HG03442 (cell line): ENCODE measurements around the gene GATA5.

ENCODE experiments used
- ATAC-seq: cut with Tn5 transposase; IDR thresholded peaks from one replicate; pipeline ENCODE4 v1.9.1; 2021; ENCODE audit warnings: mild to moderate bottlenecking, moderate library complexity; ENCODE audit not compliant: unreplicated experiment

Gene GATA5

GRCh38 chr20:62488470-62488869, 12.7 kb upstream of the GATA5 start:
- no peak for ATAC-seq

- no peak for ATAC-seq
Measured at GRCh38 chr20:62487561-62488354, 12.0 kb upstream of the GATA5 start.

- ATAC-seq: no peak
Measured at GRCh38 chr20:62487118-62487517, 11.3 kb upstream of the GATA5 start.

- no peak for ATAC-seq
Measured at GRCh38 chr20:62486484-62486883, 10.7 kb upstream of the GATA5 start.

GRCh38 chr20:62485701-62486089, 9.9 kb upstream of the GATA5 start:
- no peak for ATAC-seq

- no peak for ATAC-seq
Measured at GRCh38 chr20:62485062-62485700, 9.4 kb upstream of the GATA5 start.

- no peak for ATAC-seq
Measured at GRCh38 chr20:62484478-62484877, 8.7 kb upstream of the GATA5 start.

- no peak for ATAC-seq
Measured at GRCh38 chr20:62483613-62484458, 8.0 kb upstream of the GATA5 start.

- ATAC-seq: no peak
Measured at GRCh38 chr20:62482974-62483373, 7.2 kb upstream of the GATA5 start.

GRCh38 chr20:62482146-62482809, 6.5 kb upstream of the GATA5 start:
- ATAC-seq: no peak

GRCh38 chr20:62481425-62482145, 5.8 kb upstream of the GATA5 start:
- no peak for ATAC-seq

- no peak for ATAC-seq
Measured at GRCh38 chr20:62480318-62480717, 4.5 kb upstream of the GATA5 start.

GRCh38 chr20:62479656-62480055, 3.9 kb upstream of the GATA5 start:
- ATAC-seq: no peak

- no peak for ATAC-seq
Measured at GRCh38 chr20:62479156-62479555, 3.4 kb upstream of the GATA5 start.

- ATAC-seq: no peak
Measured at GRCh38 chr20:62477669-62478455, 2.1 kb upstream of the GATA5 start.

- ATAC-seq: no peak
Measured at GRCh38 chr20:62476056-62476838, 452 bp upstream of the GATA5 start.

GRCh38 chr20:62475027-62475771, 596 bp downstream of the GATA5 start:
- ATAC-seq: no peak

GRCh38 chr20:62474604-62475026, 1.2 kb downstream of the GATA5 start:
- no peak for ATAC-seq
